GM23338 (cell line): ENCODE data around the gene MAP3K5.

Experiments
- EZH2 ChIP-seq: fragments of 200-600 bp; sonication (generic); IDR thresholded peaks from one replicate; pipeline ENCODE4 v1.8.0; 2017; ENCODE audit warnings: antibody characterized with exemption, mild to moderate bottlenecking, low read depth; ENCODE audit not compliant: unreplicated experiment
- EZH2phosphoT487 ChIP-seq: fragments of 200-600 bp; sonication (generic); IDR thresholded peaks from one replicate; pipeline ENCODE4 v1.8.1; 2018; ENCODE audit warnings: antibody characterized with exemption; ENCODE audit not compliant: unreplicated experiment
- POLR2AphosphoS5 ChIP-seq: IDR thresholded peaks from 2 replicates; pipeline ENCODE4 v1.6.1; 2016; ENCODE audit warnings: antibody characterized with exemption, low read depth
- ZNF331 ChIP-seq: fragments of 250-450 bp; sonication (Bioruptor Pico); IDR thresholded peaks from 2 replicates; pipeline ENCODE4 v1.5.0; 2020; ENCODE audit warnings: low read depth, mild to moderate bottlenecking, moderate library complexity
- TF ChIP-seq, protein P1 (sequence below), 2 experiments: fragments of 200-600 bp in 1 of 2; sonication (generic) in 1 of 2; conservative IDR thresholded peaks; 2 replicates each; pipeline versions ENCODE4 v1.5.1 to v1.6.1; 2016 to 2017; ENCODE audit warnings: antibody characterized with exemption in 2 of 2, low read depth in 2 of 2, mild to moderate bottlenecking in 2 of 2, moderate library complexity in 1 of 2
- TF ChIP-seq, protein P2 (sequence below): IDR thresholded peaks from one replicate; pipeline ENCODE4 v1.6.1; 2018; ENCODE audit warnings: antibody characterized with exemption; ENCODE audit not compliant: unreplicated experiment

DNA sequence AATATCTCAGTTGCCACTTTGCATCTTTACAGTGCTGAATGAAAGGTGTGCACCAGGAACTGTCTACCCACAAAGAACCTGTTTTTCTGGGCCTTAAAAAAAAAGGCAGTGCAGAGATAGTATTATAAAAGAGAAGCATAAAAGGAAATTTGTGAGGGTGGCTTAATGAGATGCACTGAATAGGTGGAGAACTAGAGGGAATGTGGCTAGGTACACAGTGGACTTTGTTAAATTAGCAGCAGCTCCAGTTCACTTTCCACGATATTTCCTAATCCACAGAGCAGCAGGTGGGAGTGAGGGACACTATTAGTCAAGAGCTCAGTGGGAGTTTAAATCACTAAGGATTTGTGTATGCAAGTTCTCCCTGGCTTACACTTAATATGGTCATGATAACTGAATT, 280.9 kb downstream of the MAP3K5 start:
- TF ChIP-seq, protein P1, sequence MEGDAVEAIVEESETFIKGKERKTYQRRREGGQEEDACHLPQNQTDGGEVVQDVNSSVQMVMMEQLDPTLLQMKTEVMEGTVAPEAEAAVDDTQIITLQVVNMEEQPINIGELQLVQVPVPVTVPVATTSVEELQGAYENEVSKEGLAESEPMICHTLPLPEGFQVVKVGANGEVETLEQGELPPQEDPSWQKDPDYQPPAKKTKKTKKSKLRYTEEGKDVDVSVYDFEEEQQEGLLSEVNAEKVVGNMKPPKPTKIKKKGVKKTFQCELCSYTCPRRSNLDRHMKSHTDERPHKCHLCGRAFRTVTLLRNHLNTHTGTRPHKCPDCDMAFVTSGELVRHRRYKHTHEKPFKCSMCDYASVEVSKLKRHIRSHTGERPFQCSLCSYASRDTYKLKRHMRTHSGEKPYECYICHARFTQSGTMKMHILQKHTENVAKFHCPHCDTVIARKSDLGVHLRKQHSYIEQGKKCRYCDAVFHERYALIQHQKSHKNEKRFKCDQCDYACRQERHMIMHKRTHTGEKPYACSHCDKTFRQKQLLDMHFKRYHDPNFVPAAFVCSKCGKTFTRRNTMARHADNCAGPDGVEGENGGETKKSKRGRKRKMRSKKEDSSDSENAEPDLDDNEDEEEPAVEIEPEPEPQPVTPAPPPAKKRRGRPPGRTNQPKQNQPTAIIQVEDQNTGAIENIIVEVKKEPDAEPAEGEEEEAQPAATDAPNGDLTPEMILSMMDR (conservative IDR thresholded peaks at IDR 0.05; ENCODE audit: low read depth in 2 of 2), result no peak
- TF ChIP-seq, protein P2, sequence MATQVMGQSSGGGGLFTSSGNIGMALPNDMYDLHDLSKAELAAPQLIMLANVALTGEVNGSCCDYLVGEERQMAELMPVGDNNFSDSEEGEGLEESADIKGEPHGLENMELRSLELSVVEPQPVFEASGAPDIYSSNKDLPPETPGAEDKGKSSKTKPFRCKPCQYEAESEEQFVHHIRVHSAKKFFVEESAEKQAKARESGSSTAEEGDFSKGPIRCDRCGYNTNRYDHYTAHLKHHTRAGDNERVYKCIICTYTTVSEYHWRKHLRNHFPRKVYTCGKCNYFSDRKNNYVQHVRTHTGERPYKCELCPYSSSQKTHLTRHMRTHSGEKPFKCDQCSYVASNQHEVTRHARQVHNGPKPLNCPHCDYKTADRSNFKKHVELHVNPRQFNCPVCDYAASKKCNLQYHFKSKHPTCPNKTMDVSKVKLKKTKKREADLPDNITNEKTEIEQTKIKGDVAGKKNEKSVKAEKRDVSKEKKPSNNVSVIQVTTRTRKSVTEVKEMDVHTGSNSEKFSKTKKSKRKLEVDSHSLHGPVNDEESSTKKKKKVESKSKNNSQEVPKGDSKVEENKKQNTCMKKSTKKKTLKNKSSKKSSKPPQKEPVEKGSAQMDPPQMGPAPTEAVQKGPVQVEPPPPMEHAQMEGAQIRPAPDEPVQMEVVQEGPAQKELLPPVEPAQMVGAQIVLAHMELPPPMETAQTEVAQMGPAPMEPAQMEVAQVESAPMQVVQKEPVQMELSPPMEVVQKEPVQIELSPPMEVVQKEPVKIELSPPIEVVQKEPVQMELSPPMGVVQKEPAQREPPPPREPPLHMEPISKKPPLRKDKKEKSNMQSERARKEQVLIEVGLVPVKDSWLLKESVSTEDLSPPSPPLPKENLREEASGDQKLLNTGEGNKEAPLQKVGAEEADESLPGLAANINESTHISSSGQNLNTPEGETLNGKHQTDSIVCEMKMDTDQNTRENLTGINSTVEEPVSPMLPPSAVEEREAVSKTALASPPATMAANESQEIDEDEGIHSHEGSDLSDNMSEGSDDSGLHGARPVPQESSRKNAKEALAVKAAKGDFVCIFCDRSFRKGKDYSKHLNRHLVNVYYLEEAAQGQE, result no peak
- TF ChIP-seq EZH2phosphoT487, result no peak
- TF ChIP-seq POLR2AphosphoS5, result no peak
- TF ChIP-seq EZH2, result no peak
- no peak for TF ChIP-seq ZNF331 (CRISPR knock-in tag)
